Lower leg skin (tissue), 3 donors: ENCODE results near the gene ACOT13.

ENCODE experiments used
- CTCF ChIP-seq, 3 donors: fragments of 450-650 bp; IDR thresholded peaks; one replicate each; pipeline ENCODE4 v1.5.1; 2016; ENCODE audit warnings: antibody characterized with exemption in 3 of 3, mild to moderate bottlenecking in 3 of 3, moderate library complexity in 2 of 3
- POLR2A ChIP-seq, 2 donors: fragments of 450-650 bp; IDR thresholded peaks; one replicate each; pipeline ENCODE4 v1.6.1; 2016 to 2017; ENCODE audit warnings: antibody characterized with exemption in 2 of 2, mild to moderate bottlenecking in 1 of 2, moderate library complexity in 1 of 2

- TF ChIP-seq CTCF (IDR thresholded peaks at IDR 0.05) (no peak), POLR2A (IDR thresholded peaks at IDR 0.05) (no peak)
Measured at GRCh38 chr6:24752917-24753492, 86.1 kb downstream of the ACOT13 start.
